Activated B cell treated with CpG ODN at 0.5 μM for 24 hours (primary cell): ENCODE data around the gene SLC2A4RG. TPM values are rescaled to one million over a fixed set of nuclear protein-coding genes. Genes with fewer than 3 reads are reported as not detected.
A peak's percentile ranks its signal among the peaks of the same experiment; 100 is the strongest.

Experiments
- ATAC-seq: fragments of 200-7000 bp; cut with Tn5 transposase; one replicate; pipeline ENCODE4 v1.10.0; 2021; ENCODE audit warnings: low read depth, mild to moderate bottlenecking, moderate library complexity
- CTCF ChIA-PET: fragments of 350-600 bp; sonication (Branson Sonifier 250); formaldehyde crosslinking; loops from one replicate; lab custom pipeline; 2021; ENCODE audit warnings: antibody characterized with exemption; lab: Charles Lee
- POLR2A ChIA-PET: fragments of 350-600 bp; sonication (Branson Sonifier 250); formaldehyde crosslinking; loops from one replicate; lab custom pipeline; 2021; ENCODE audit warnings: antibody characterized with exemption; lab: Charles Lee
- DNase-seq: peaks from one replicate; pipeline ENCODE4 v3.0.0; 2022
- H3K27ac Mint-ChIP-seq: one replicate; pipeline ENCODE4 v1.8.0; 2020; ENCODE audit warnings: mixed read lengths
- H3K27me3 Mint-ChIP-seq: one replicate; pipeline ENCODE4 v1.8.0; 2021; ENCODE audit warnings: mixed read lengths
- H3K36me3 Mint-ChIP-seq: one replicate; pipeline ENCODE4 v1.8.0; 2021; ENCODE audit warnings: low read depth, mixed read lengths
- H3K4me1 Mint-ChIP-seq: one replicate; pipeline ENCODE4 v1.8.0; 2021; ENCODE audit warnings: mixed read lengths
- H3K4me3 Mint-ChIP-seq: one replicate; pipeline ENCODE4 v1.8.0; 2020; ENCODE audit warnings: mild to moderate bottlenecking, mixed read lengths
- H3K9me3 Mint-ChIP-seq: one replicate; pipeline ENCODE4 v1.8.0; 2020; ENCODE audit warnings: mixed read lengths
- intact Hi-C: fragments of 100-400 bp; cut with micrococcal nuclease; formaldehyde crosslinking; loops from one replicate; pipeline ENCODE4 v1.15.1; 2024
- total RNA-seq: library from RNA; stranded (reverse); gene quantifications from 2 replicates; pipeline ENCODE4 v1.2.3, GENCODE V29; 2022
- TF ChIP-seq, protein P1 (sequence below): fragments of 200-600 bp; IDR thresholded peaks from one replicate; pipeline ENCODE4 v1.8.0; 2022; ENCODE audit warnings: antibody characterized with exemption, mild to moderate bottlenecking

The SLC2A4RG gene
- total RNA-seq, 1 donor from 2014 or later, result 28.1 TPM

DNA sequence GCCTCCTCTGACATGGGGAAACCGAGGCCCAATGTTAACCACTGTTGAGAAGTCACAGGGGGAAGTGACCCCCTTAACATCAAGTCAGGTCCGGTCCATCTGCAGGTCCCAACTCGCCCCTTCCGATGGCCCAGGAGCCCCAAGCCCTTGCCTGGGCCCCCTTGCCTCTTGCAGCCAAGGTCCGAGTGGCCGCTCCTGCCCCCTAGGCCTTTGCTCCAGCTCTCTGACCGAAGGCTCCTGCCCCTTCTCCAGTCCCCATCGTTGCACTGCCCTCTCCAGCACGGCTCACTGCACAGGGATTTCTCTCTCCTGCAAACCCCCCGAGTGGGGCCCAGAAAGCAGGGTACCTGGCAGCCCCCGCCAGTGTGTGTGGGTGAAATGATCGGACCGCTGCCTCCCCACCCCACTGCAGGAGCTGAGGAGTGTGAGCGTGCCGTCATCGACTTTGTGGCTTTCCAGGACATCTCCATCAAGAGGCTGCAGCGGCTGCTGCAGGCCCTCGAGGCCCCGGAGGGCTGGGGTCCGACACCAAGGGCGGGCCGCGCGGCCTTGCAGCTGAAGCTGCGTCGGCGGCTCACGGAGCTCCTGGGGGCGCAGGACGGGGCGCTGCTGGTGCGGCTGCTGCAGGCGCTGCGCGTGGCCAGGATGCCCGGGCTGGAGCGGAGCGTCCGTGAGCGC lies 41.6 kb upstream of the SLC2A4RG start:
- Mint-ChIP-seq H3K9me3 (no peaks in the 10 kb centered on the region), H3K27me3 (no peaks in the 10 kb centered on the region), H3K27ac (no peak overlapping the region), H3K36me3 (peaks cover 8% of the 10 kb centered on the region), H3K4me1 (peaks cover 20% of the 10 kb centered on the region), H3K4me3 (no peak overlapping the region)
- POLR2A ChIA-PET, result interaction anchor here (1.2 to 2.6 kb wide), 2 partner anchors 10 to 166 kb away, joined by 3 to 12 read pairs; partner anchors contain the start of genes ARFRP1 and ZGPAT
- intact Hi-C loops, result loop anchor here (5.0 kb wide), 1 partner anchor 39 kb away; the partner anchor contains the start of genes LIME1 and SLC2A4RG
- TF ChIP-seq, protein P1, sequence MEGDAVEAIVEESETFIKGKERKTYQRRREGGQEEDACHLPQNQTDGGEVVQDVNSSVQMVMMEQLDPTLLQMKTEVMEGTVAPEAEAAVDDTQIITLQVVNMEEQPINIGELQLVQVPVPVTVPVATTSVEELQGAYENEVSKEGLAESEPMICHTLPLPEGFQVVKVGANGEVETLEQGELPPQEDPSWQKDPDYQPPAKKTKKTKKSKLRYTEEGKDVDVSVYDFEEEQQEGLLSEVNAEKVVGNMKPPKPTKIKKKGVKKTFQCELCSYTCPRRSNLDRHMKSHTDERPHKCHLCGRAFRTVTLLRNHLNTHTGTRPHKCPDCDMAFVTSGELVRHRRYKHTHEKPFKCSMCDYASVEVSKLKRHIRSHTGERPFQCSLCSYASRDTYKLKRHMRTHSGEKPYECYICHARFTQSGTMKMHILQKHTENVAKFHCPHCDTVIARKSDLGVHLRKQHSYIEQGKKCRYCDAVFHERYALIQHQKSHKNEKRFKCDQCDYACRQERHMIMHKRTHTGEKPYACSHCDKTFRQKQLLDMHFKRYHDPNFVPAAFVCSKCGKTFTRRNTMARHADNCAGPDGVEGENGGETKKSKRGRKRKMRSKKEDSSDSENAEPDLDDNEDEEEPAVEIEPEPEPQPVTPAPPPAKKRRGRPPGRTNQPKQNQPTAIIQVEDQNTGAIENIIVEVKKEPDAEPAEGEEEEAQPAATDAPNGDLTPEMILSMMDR, result no peak
- CTCF ChIA-PET, result no interaction called here
- DNase-seq, result no peak
- ATAC-seq, result no peak

DNA sequence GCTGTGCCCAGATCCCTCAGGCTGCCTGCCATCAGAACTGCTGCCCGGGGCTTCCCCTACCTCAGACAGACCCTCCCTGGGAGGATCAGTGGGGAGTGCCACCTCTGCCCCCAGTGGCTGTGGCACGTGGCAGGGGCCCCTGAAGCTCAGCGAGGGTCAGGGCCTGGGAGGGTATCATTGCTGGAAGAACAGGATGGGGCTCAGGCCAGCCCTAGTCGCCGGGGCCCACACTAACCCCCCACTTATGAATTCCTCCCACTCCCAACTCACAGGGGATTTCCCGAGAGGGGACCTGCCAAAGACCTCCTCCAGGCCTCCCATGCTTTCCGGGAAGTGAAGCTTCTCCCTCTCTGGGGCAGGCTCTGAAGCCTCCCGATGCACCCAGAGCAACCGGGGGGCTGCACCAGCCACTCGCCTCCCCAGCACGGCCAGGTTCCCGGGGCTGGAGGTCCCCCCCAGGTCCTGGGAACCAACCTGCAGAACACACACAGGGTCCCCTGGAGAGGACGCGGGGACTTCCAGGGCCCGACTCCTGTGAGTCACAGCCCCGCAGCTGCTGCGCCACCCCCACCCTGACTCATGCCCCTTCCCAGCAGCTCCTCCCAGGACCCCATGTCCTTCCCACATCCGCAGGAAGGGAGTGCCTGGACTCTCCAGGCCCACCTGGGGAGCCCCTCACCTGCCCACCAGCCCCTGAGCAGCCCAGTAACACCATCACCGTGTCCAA lies 40.7 kb upstream of the SLC2A4RG start:
- Mint-ChIP-seq H3K9me3 (no peaks in the 10 kb centered on the region), H3K27me3 (no peaks in the 10 kb centered on the region), H3K4me1 (peaks cover 20% of the 10 kb centered on the region), H3K4me3 (no peak overlapping the region), H3K27ac (no peak overlapping the region), H3K36me3 (peaks cover 7% of the 10 kb centered on the region)
- no peak for DNase-seq
- POLR2A ChIA-PET, result interaction anchor here (0.7 to 2.6 kb wide), 3 partner anchors 9 to 165 kb away, joined by 3 to 12 read pairs (median 3); partner anchors contain the start of genes ARFRP1 and ZGPAT
- CTCF ChIA-PET, result no interaction called here
- intact Hi-C loops, result loop anchor here (5.0 kb wide), 1 partner anchor 38 kb away; the partner anchor contains the start of genes LIME1 and SLC2A4RG
- ATAC-seq, result peak; percentile 31
- TF ChIP-seq, protein P1, result no peak

DNA sequence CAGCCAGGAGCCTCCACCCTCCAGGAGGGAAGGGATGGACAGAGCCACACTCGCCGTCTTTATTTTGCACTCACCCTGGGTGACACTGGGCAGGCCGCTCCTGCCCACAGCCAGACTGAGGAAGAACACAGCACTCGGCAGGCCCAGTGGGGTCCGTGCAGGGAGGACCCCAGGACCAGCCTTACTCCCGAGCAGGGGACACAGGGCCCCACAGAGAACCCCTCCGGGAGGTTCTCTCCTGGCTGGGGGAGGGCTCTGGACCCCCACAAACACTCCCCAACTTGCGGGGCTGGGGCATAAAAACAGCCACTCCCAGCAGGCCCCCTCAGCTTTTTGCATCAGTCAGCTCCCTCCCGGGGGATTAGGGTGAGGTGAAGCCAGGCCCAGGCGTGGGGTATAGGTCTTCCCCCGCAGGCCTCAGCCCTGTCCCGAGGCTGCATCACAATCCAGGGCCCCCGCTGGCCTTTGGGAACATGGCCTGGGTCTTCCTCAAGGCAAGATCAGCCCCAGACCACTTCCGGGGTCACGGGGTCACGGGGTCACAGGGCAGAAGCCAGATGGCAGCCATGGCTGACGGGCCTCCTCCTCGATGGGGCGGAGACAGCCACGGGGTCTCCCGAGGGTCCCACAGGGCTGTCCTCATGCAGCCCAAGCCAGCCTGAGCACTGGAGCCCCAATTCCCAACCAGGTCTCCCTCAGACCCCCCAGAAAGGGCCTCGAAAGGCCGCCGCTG lies 39.9 kb upstream of the SLC2A4RG start:
- no peak for DNase-seq
- intact Hi-C loops, result loop anchor here (5.0 kb wide), 1 partner anchor 38 kb away; the partner anchor contains the start of genes LIME1 and SLC2A4RG
- CTCF ChIA-PET, result no interaction called here
- H3K4me1 Mint-ChIP-seq, result peaks cover 20% of the 10 kb centered on the region
- TF ChIP-seq, protein P1, result no peak
- H3K36me3 Mint-ChIP-seq, result peaks cover 11% of the 10 kb centered on the region
- H3K27ac Mint-ChIP-seq, result no peak overlapping the region
- ATAC-seq, result no peak
- H3K4me3 Mint-ChIP-seq, result no peak overlapping the region
- POLR2A ChIA-PET, result interaction anchor here (0.7 to 2.6 kb wide), 2 partner anchors 8 to 18 kb away, joined by 3 to 12 read pairs; partner anchors contain the start of genes ARFRP1 and ZGPAT
- no peaks in the 10 kb centered on the region for H3K9me3 Mint-ChIP-seq
- H3K27me3 Mint-ChIP-seq, result no peaks in the 10 kb centered on the region

DNA sequence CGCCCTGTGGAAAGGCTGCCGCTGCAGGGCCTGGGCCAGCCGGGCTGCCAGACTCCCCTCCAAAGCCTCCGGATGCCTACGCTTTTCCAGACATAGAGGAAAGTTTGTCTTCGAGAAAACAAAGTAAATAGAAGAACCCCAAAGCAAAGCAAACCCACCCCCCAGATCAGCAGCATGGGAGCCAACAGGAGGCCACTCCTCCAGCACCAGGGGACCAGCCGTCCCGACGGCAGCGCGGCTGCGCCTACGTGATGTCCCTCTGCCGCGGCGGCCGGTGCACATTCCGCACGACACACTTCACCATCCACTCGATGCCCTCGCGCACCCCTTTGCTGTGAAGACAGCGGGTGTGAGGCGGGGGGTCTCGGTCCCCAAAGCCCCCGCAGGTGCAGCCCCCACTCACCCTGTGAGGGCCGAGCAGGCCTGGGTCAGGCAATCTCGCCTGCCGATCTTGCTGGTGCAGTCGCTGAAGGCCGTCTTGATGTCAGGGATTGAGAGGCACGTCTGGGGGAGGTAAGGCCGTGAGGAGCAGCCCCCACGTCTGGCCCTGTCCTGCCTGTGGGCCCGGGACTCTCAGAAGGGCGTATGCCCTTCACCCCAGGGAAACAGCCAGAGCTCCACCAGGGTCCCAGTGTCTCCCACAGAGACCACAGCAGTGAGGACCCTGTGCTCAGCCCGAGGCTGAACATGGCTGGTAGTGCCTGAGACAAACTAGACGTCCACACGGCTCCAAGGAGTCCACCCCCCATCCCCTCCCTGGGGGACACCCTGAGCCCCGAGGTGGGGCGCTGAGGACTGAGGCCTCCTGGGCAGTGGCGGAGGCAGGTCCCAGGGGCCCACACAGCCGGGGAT lies 39.2 kb upstream of the SLC2A4RG start:
- Mint-ChIP-seq H3K27me3 (no peaks in the 10 kb centered on the region), H3K27ac (no peak overlapping the region), H3K9me3 (no peaks in the 10 kb centered on the region), H3K4me1 (peaks cover 23% of the 10 kb centered on the region), H3K36me3 (peaks cover 19% of the 10 kb centered on the region), H3K4me3 (no peak overlapping the region)
- ChIA-PET CTCF (no interaction called here), POLR2A (no interaction called here)
- intact Hi-C loops, result no loop called here
- DNase-seq (no peak), ATAC-seq (no peak)
- TF ChIP-seq, protein P1, result no peak
